K562 (cell line): ENCODE measurements around the gene DNAJC9. TPM values are rescaled to one million over a fixed set of nuclear protein-coding genes. Genes with fewer than 3 reads are reported as not detected.

Source experiments
- ATAC-seq: fragments of 200-7000 bp; cut with Tn5 transposase; 3 replicates; pipeline ENCODE4 v1.9.1; 2020; ENCODE audit warnings: moderate library complexity
- BruUV-seq: library from RNA; stranded (reverse); fragments of 400-500 nt; replicated peaks from 2 replicates; lab custom pipeline; 2021; lab: Mats Ljungman, UMichigan
- CTCF ChIA-PET: fragments of 300-600 bp; formaldehyde crosslinking; extraction: SDS; loops from one replicate; lab custom pipeline; 2021; ENCODE audit warnings: low intra/inter-chr PET ratio; lab: Yijun Ruan, JAX
- POLR2A ChIA-PET: fragments of 300-600, 350-650 bp; sonication (Branson Sonifier 250); formaldehyde crosslinking; extraction: SDS; loops from one replicate; lab custom pipeline; 2021; ENCODE audit warnings: antibody characterized with exemption, inconsistent platforms; lab: Yijun Ruan, JAX
- DNase-seq, 4 experiments: peaks; one replicate each; pipeline versions ENCODE4 v3.0.0 to v3.0.0-alpha.2; 2011 to 2018; ENCODE audit warnings: low spot score in 3 of 4, mixed read lengths in 3 of 4; ENCODE audit errors: extremely low read depth in 1 of 4
- FAIRE-seq: peaks from 2 replicates; lab custom pipeline; 2011; peaks lifted over from hg19 to GRCh38; lab: Jason Lieb, UNC
- H2AFZ ChIP-seq: 2 replicates; pipeline ENCODE4 v1.6.0; 2011; ENCODE audit warnings: low read depth, low read length, control low read depth, inconsistent platforms
- H3K27ac ChIP-seq: fragments of 200-600 bp; 3 replicates; pipeline ENCODE4 v1.8.0; 2011; ENCODE audit warnings: low read depth, mild to moderate bottlenecking, control low read depth, inconsistent platforms, low read length, moderate library complexity, mixed read lengths; ENCODE audit errors: extremely low read depth
- H3K27me3 ChIP-seq, 2 experiments: fragments of 300-600 bp in 1 of 2; 2 replicates in 1 of 2; 3 replicates in 1 of 2; pipeline versions ENCODE4 v1.6.0 to v1.8.0; 2011; ENCODE audit warnings: inconsistent platforms in 2 of 2, low read length in 2 of 2, mild to moderate bottlenecking in 1 of 2, mixed read lengths in 1 of 2, moderate library complexity in 1 of 2; ENCODE audit not compliant: control insufficient read depth in 2 of 2, insufficient read depth in 2 of 2
- H3K36me3 ChIP-seq: fragments of 300-600 bp; 3 replicates; pipeline ENCODE4 v1.8.0; 2011; ENCODE audit warnings: mild to moderate bottlenecking, low read length, inconsistent platforms; ENCODE audit not compliant: control insufficient read depth, insufficient read depth
- H3K4me1 ChIP-seq, 2 experiments: fragments of 200-600 bp in 1 of 2; replicated peaks in 1 of 2; 2 replicates in 1 of 2; 3 replicates in 1 of 2; pipeline versions ENCODE4 v1.5.1 to v1.8.0; 2011; ENCODE audit warnings: inconsistent platforms in 2 of 2, low read length in 2 of 2, mild to moderate bottlenecking in 1 of 2, mixed read lengths in 1 of 2, moderate library complexity in 1 of 2; ENCODE audit not compliant: control insufficient read depth in 2 of 2, insufficient read depth in 2 of 2
- H3K4me2 ChIP-seq: 2 replicates; pipeline ENCODE4 v1.6.1; 2011; ENCODE audit warnings: low read length, control low read depth, inconsistent platforms, mixed read lengths; ENCODE audit not compliant: insufficient read depth
- H3K4me3 ChIP-seq: fragments of 200-600 bp; sonication (generic), shearing (Covaris generic); 2 replicates; pipeline ENCODE4 v1.5.1; 2016; ENCODE audit warnings: control low read depth, inconsistent platforms
- H3K79me2 ChIP-seq: fragments of 200-600 bp; 3 replicates; pipeline ENCODE4 v1.8.0; 2011; ENCODE audit warnings: low read length, inconsistent platforms; ENCODE audit not compliant: control insufficient read depth, insufficient read depth
- H3K9ac ChIP-seq, 2 experiments: 2 replicates each; pipeline versions ENCODE4 v1.6.0 to v1.6.1; 2011; ENCODE audit warnings: low read depth in 2 of 2, low read length in 2 of 2, control low read depth in 1 of 2, inconsistent platforms in 1 of 2, mild to moderate bottlenecking in 1 of 2, mixed read lengths in 1 of 2; ENCODE audit not compliant: insufficient read depth in 1 of 2
- H3K9me1 ChIP-seq: one replicate; pipeline ENCODE4 v1.6.0; 2011; ENCODE audit warnings: inconsistent platforms, mild to moderate bottlenecking, low read length, moderate library complexity; ENCODE audit not compliant: control insufficient read depth, insufficient read depth
- H3K9me3 ChIP-seq: replicated peaks from 2 replicates; pipeline ENCODE4 v1.5.1; 2011; ENCODE audit warnings: low read depth, low read length, inconsistent platforms; ENCODE audit not compliant: control insufficient read depth, insufficient read depth
- H4K20me1 ChIP-seq: replicated peaks from 2 replicates; pipeline ENCODE4 v1.6.1; 2011; ENCODE audit warnings: low read length, inconsistent platforms, mixed read lengths; ENCODE audit not compliant: control insufficient read depth, insufficient read depth
- E2F3 ChIP-seq: fragments of 250-450 bp; sonication (Bioruptor Pico); IDR thresholded peaks from 2 replicates; pipeline ENCODE4 v1.4.0; 2020; ENCODE audit warnings: mild to moderate bottlenecking
- FOXM1 ChIP-seq, 2 experiments: fragments of 450-650 bp in 1 of 2; sonication (generic) in 1 of 2; formaldehyde crosslinking in 1 of 2; IDR thresholded peaks; 2 replicates each; pipeline versions ENCODE4 v1.6.1 to v1.9.0; 2017 to 2022; ENCODE audit warnings: low read depth in 2 of 2, mild to moderate bottlenecking in 2 of 2, missing genetic modification reagents in 1 of 2, moderate library complexity in 1 of 2
- HDAC2 ChIP-seq: fragments of 450-650 bp; IDR thresholded peaks from 2 replicates; pipeline ENCODE4 v1.6.1; 2016; ENCODE audit warnings: mild to moderate bottlenecking
- PHF8 ChIP-seq: fragments of 200-600 bp; sonication (generic); IDR thresholded peaks from 2 replicates; pipeline ENCODE4 v1.6.1; 2012; ENCODE audit warnings: mixed run types, mild to moderate bottlenecking, inconsistent platforms, low read length, moderate library complexity, borderline replicate concordance
- SAP30 ChIP-seq: fragments of 200-600 bp; sonication (generic); IDR thresholded peaks from 2 replicates; pipeline ENCODE4 v1.6.1; 2012; ENCODE audit warnings: borderline replicate concordance, low read depth, mild to moderate bottlenecking, moderate library complexity, low read length, control low read depth, inconsistent platforms; ENCODE audit not compliant: insufficient read depth, poor library complexity, severe bottlenecking
- ZNF212 ChIP-seq: fragments of 450-650 bp; formaldehyde crosslinking; IDR thresholded peaks from 2 replicates; pipeline ENCODE4 v1.4.0; 2020; ENCODE audit warnings: mild to moderate bottlenecking
- ZNF347 ChIP-seq: fragments of 450-650 bp; formaldehyde crosslinking; IDR thresholded peaks from 2 replicates; pipeline ENCODE4 v1.4.0; 2020; ENCODE audit warnings: low read depth, mild to moderate bottlenecking, moderate library complexity
- WGBS: fragments of 100-300 bp; shearing (Covaris generic); methylation state at CpG from one replicate; pipeline ENCODE4 v1.1.6; 2016; ENCODE audit warnings: low coverage, mixed read lengths; ENCODE audit not compliant: insufficient coverage; ENCODE audit errors: missing lambda C conversion rate; 5-methylcytosine and 5-hydroxymethylcytosine counted together
- in situ Hi-C: fragments of 300-500 bp; cut with MboI; formaldehyde crosslinking; loops from 4 replicates; pipeline ENCODE4 v1.15.0; 2018; ENCODE audit warnings: inconsistent platforms, mixed read lengths
- intact Hi-C: fragments of 100-400 bp; cut with micrococcal nuclease; formaldehyde crosslinking; loops from 2 replicates; pipeline ENCODE4 v1.14.2; 2022
- polyA plus RNA-seq, 8 experiments: library from polyadenylated mRNA; depleted of rRNA in 4 of 8; stranded (reverse) in 5 of 8; unstranded in 3 of 8; fragments of >200 nt; fragmentation: Nextera tagmentation in 2 of 8; fragmentation: Illumina TruSeq in 1 of 8; extraction: Ambion mirVana in 2 of 8; extraction: Trizol in 1 of 8; gene quantifications; 2 replicates each; pipeline versions ENCODE4 v1.2.1 to v1.2.3, GENCODE V29; 2011 to 2014; ENCODE audit warnings: inconsistent platforms in 1 of 8, missing spikeins in 1 of 8
- total RNA-seq, 7 experiments: library from RNA; depleted of rRNA in 6 of 7; stranded (reverse); fragments of >200 nt in 6 of 7; fragmentation: Illumina TruSeq in 2 of 7; extraction: Trizol in 2 of 7; gene quantifications; 2 replicates each; pipeline versions ENCODE4 v1.2.1 to v1.2.3, GENCODE V29; 2011 to 2021; ENCODE audit warnings: low replicate concordance in 1 of 7

The DNAJC9 gene
- total and polyA plus RNA-seq, 9 of the 15 experiments (the other 6 are each of a cell fraction or from before 2014, with no cell fraction given) = 66.7 to 133 (median 102) TPM

GRCh38 chr10:73229567-73229966 is 17.5 kb downstream of the DNAJC9 start:
- ATAC-seq = no peak
- H3K36me3 ChIP-seq = peaks cover 22% of the 10 kb centered on the region
- ChIA-PET POLR2A (interaction anchor here (0.6 to 1.3 kb wide), 2 partner anchors 8 to 16 kb away, joined by 4 to 5 read pairs; no protein-coding TSS in a partner anchor), CTCF (no interaction called here)
- intact Hi-C loops = no loop called here
- 76% methylated on average over 6 of the region's 6 CpGs for WGBS
- H3K4me3 ChIP-seq = no peak overlapping the region
- H3K9me3 ChIP-seq = no peaks in the 10 kb centered on the region
- FAIRE-seq = no peak
- no peak overlapping the region for H3K27ac ChIP-seq
- no peaks in the 10 kb centered on the region; the same call in 1 of the 2 replicates for H4K20me1 ChIP-seq
- no peaks in the 10 kb centered on the region; a peak in 1 of 5 replicates for H3K4me1 ChIP-seq
- H3K79me2 ChIP-seq = no peaks in the 10 kb centered on the region
- no peaks in the 10 kb centered on the region for H3K9me1 ChIP-seq
- no peak for DNase-seq
- TF ChIP-seq ZNF212 = no peak
- TF ChIP-seq E2F3 = no peak
- no peak for TF ChIP-seq FOXM1 (IDR thresholded peaks at IDR 0.05; ENCODE audit: low read depth)
- no peak for TF ChIP-seq FOXM1 (CRISPR knock-in tag; IDR thresholded peaks at IDR 0.05; ENCODE audit: low read depth)
- no peak for TF ChIP-seq SAP30
- TF ChIP-seq PHF8 = no peak
- no peak for TF ChIP-seq ZNF347 (CRISPR knock-in tag)
- TF ChIP-seq HDAC2 = no peak
- no peaks in the 10 kb centered on the region for H3K27me3 ChIP-seq
- BruUV-seq = no TSS peak
- in situ Hi-C loops = no loop called here
- H2AFZ ChIP-seq = no peak overlapping the region
- no peak overlapping the region for H3K4me2 ChIP-seq
- no peak overlapping the region for H3K9ac ChIP-seq
